Left lung (tissue), 10 donors: ENCODE data around the gene TMEM100. TPM values are rescaled to one million over a fixed set of nuclear protein-coding genes. Genes with fewer than 3 reads are reported as not detected.
"Not testable (repeated sequence)": the region's sequence is repeated elsewhere in the genome, so short reads cannot be mapped to it uniquely, and the experiment has no call there.

Experiments used
- ATAC-seq: fragments of 200-7000 bp; cut with Tn5 transposase; one replicate; pipeline ENCODE4 v1.9.1; 2020; ENCODE audit warnings: moderate library complexity
- DNase-seq, 4 donors: peaks; one replicate each; pipeline ENCODE4 v3.0.0-alpha.2; 2013 to 2020
- H3K27ac ChIP-seq, 2 donors: fragments of 200-600 bp; sonication (generic) in 1 of 2; one replicate each; pipeline versions ENCODE4 v1.5.0 to v1.8.0; 2020 to 2021
- H3K27me3 ChIP-seq, 2 donors: fragments of 200-600 bp; sonication (generic) in 1 of 2; one replicate each; pipeline versions ENCODE4 v1.5.0 to v1.8.0; 2020 to 2021
- H3K36me3 ChIP-seq, 2 donors: fragments of 200-600 bp; sonication (generic) in 1 of 2; one replicate each; pipeline versions ENCODE4 v1.5.0 to v1.8.0; 2020 to 2021
- H3K4me1 ChIP-seq, 2 donors: fragments of 200-600 bp; one replicate each; pipeline ENCODE4 v1.8.0; 2021
- H3K4me3 ChIP-seq, 2 donors: fragments of 200-600 bp; sonication (generic) in 1 of 2; one replicate each; pipeline versions ENCODE4 v1.5.0 to v1.8.0; 2020 to 2021; ENCODE audit warnings: mild to moderate bottlenecking in 1 of 2
- H3K9me3 ChIP-seq, 2 donors: fragments of 200-600 bp; sonication (generic) in 1 of 2; one replicate each; pipeline versions ENCODE4 v1.5.0 to v1.8.0; 2020 to 2021
- CTCF ChIP-seq, 2 donors: fragments of 200-600 bp; sonication (generic) in 1 of 2; IDR thresholded peaks; one replicate each; pipeline versions ENCODE4 v1.5.0 to v1.8.0; 2021; ENCODE audit warnings: antibody characterized with exemption in 2 of 2
- intact Hi-C, 2 donors: fragments of 100-400 bp; cut with DNase I; formaldehyde crosslinking; loops; one replicate each; pipeline versions ENCODE4 v1.11.2 to v1.14.2; 2022
- polyA plus RNA-seq, 6 donors: library from polyadenylated mRNA; unstranded; fragments of 120-200 nt; gene quantifications; one replicate each; pipeline ENCODE4 v1.2.1, GENCODE V29; 2013; ENCODE audit not compliant: insufficient read length in 6 of 6
- total RNA-seq, 2 donors: library from RNA; stranded (reverse); fragmentation: NEBNext Ultra II Directional; extraction: Animal tissue kit (Norgen Biotek cat#: 25700); gene quantifications; one replicate each; pipeline ENCODE4 v1.2.1, GENCODE V29; 2021
- donor health status: DM: no; HTN: yes; CAD: no.
- donor health status: DM: no; HTN: no; CAD: no.

Gene TMEM100
- total and polyA plus RNA-seq, 8 donors = 18.6 to 164 (median 37.0) TPM

DNA sequence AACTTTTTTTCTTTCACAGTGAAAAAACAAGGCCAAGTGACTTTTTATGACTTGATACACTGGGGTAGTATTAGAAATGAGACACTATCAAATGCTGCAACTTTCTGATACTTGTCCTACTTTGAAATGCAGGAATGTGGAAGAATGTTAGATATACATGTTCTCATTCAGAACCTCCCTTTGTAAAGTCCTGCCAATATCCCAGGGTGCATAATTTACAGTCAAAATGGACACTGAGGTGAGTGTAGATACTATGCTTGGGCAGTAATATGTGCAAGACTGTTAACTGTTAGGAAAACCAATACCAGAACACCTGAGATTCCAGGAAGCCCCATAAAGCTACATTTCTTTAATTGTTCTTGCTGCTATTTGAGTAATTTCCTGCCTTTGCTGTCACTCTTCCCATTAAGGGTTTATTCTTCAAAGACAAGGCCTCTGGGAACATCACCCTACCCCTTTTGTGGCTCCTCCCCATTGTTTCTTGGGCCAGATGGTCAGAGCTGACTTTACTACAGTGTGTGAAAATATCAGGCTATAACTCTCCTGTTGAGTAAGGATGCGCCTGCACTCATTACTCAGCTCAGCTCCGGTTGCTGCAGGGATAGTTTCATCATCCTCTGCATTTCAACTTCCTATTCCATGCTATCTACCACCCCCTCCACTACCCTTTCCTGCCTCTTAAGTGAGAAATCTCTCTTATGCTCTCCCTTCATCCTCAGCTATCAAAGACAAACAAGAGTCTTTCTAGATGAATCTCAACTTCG is 48.7 kb downstream of the TMEM100 start:
- Histone ChIP-seq H3K4me3 (no peak overlapping the region), H3K27me3 (no peaks in the 10 kb centered on the region), H3K9me3 (no peaks in the 10 kb centered on the region), H3K27ac (peak overlapping the region in 1 of 2 donors; percentile 90), H3K4me1 (peaks cover 5 to 32% of the 10 kb centered on the region in 2 donors), H3K36me3 (no peaks in the 10 kb centered on the region)
- intact Hi-C loops = no loop called here
- DNase-seq (no peak), ATAC-seq (peak; percentile 61)
- TF ChIP-seq CTCF (IDR thresholded peaks at IDR 0.05) = no peak

- H3K9me3 ChIP-seq = no peaks in the 10 kb centered on the region
- intact Hi-C loops = no loop called here
- peak overlapping the region; percentile 26 to 90 for H3K27ac ChIP-seq
- no peaks in the 10 kb centered on the region for H3K27me3 ChIP-seq
- DNase-seq (peak in 1 of 4 donors; percentile 16), ATAC-seq (peak; percentile 53)
- H3K36me3 ChIP-seq = no peaks in the 10 kb centered on the region
- no peak for TF ChIP-seq CTCF (IDR thresholded peaks at IDR 0.05)
- H3K4me3 ChIP-seq = no peak overlapping the region
- H3K4me1 ChIP-seq = peaks cover 5 to 33% of the 10 kb centered on the region in 2 donors
Observed at GRCh38 chr17:55672585-55673501, 49.8 kb downstream of the TMEM100 start.

- H3K9me3 ChIP-seq, H3K36me3 ChIP-seq, DNase-seq, H3K4me3 ChIP-seq, H3K27me3 ChIP-seq, intact Hi-C loops, ATAC-seq: not testable (repeated sequence)
- Histone ChIP-seq H3K4me1 (peaks cover 5 to 38% of the 10 kb centered on the region in 2 donors), H3K27ac (peak overlapping the region; percentile 26 to 90)
Observed at GRCh38 chr17:55672010-55672409, 50.7 kb downstream of the TMEM100 start.

Other genes starting within 250 kb of the TMEM100 start
- not detected for gene SMIM36, start 211.4 kb downstream of the TMEM100 start, total RNA-seq
- under 1 TPM; 0.11 to 0.28 (median 0.26) TPM for gene SMIM36, start 211.4 kb downstream of the TMEM100 start, polyA plus RNA-seq
- gene PCTP, start 28.2 kb upstream of the TMEM100 start, total RNA-seq = 10 to 100 TPM; 22.9 to 23.6 TPM
- 10 to 100 TPM; 19.0 to 24.2 (median 20.9) TPM for gene PCTP, start 28.2 kb upstream of the TMEM100 start, polyA plus RNA-seq